GM21390 (cell line): ENCODE measurements around the gene ZNF385C.

ENCODE experiments used
- ATAC-seq: cut with Tn5 transposase; IDR thresholded peaks from one replicate; pipeline ENCODE4 v1.9.1; 2021; ENCODE audit not compliant: unreplicated experiment

ZNF385C gene

DNA sequence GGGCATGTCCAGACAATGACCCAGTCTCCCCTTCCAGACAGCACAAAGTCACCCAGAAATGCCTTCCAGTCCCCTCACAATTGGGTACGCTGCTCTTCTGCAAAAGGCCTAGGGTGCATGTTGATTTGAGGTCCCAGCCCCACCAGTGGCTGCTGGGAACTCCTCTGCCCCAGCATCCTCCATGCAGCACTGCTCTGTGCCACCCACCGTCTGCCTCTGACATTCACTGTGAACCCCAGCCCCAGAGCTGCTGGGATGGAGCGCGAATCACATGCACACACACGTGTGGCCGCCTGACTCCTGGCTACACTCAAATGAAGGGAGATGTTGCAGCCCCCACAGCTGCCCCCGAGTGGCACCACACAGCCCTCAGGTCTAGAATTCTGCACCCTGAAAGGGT is 46.6 kb downstream of the ZNF385C start:
- no peak for ATAC-seq

DNA sequence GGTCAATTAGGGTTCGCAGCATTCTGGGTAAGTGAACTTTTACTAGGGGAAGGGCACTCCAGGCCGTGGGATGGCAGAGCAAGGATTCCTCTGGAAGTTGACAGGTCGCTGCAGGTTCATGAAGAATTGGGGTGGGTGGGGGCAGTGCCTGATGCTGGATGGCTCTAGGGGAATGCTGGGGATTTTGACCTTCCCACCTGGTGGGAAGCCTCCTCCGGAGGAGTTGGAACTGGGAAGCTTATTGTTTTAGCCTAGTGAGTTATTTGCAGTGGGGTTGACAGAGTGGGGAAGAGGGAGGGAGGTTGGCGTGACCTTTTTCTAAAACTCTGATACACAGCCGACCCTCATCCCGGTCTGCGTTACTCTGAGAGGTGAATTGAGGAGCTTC is 47.3 kb downstream of the ZNF385C start:
- no peak for ATAC-seq

DNA sequence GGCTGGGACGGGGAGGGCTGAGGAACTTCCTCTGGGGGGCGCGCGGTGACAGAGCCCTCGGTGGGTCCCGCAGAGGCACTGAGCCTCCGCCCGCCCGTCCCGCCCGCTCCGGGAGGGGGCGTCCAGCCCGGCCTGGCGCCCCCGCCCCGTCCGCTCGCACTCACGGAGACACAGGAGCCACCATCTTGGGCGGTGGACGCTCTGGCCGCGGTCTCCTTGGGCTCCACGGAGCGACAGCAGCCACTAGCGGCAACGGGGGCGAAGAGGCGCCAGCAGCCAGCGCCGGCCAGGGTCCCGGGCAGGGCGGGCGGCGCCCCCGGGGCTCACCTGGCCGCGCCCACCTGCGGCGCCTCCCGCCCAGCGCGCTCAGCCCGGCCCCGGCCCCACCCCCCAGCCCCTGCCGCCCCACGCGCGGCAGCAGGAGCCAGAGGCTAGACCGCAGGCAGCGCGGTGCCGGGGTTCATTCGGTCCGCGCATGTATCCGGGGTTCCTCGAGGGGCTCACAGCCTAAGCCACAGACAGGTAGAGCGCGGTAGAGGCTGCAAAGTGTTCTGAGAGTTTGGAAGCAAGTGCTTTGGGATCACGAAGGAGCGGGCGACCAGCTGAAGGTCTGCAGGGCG is 47.8 kb downstream of the ZNF385C start, which contains the start of gene C17orf113:
C17orf113 (minus strand) TSS at position 209 of the 620 bp plus-strand sequence. CDS start 7,225 bp downstream, outside the sequence.
- ATAC-seq, result peak; percentile 46

DNA sequence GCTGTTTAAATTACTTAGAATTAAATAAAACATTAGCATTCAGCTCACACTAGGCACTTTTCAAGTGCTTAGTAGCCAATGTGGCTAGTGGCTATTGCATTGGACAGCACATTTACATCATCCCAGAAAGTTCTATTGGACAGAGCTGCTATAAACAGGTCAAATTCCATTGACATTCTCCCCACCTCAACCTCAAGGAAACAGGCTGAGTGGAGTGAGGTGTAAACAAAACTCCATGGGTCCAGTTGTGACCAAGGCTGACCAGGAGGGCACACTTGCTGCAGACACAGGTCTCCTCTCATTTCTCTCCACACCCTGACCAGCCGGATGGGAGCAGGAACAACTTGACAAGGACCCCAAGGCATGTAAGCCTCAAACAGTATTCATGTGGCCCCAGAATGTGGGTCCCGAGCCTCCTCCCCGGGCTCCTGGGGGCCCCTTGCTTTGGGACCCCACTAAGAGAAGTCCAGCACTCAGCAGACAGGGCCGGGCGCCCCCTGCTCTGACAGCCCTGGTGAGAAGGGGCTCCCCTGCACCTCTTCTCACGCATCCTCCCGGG is 48.4 kb downstream of the ZNF385C start:
- ATAC-seq, result no peak

GRCh38 chr17:42047343-42047742 is 50.9 kb downstream of the ZNF385C start:
- ATAC-seq, result no peak

- no peak for ATAC-seq
Observed at GRCh38 chr17:42045719-42046118, 52.6 kb downstream of the ZNF385C start.

- ATAC-seq, result no peak
Observed at GRCh38 chr17:42042598-42043319, 55.5 kb downstream of the ZNF385C start.

DNA sequence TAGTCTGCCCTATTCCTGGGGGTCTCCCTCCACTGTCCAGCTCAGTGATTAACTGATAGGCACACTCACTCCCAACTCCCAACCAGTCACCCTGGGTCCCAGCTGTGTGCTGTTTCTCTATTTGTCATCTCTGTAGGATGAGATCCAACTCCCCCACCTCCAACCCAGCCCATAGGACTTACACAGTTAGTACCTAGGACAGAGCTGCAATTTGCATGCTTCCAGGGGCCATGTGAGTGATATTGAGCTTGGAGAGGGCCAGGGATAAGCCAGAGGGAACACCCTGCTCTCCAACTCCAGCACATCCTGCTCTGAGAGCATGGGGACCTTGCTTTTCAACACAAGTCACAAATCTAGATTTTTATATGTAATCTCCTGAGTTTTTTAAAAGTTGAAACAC is 56.7 kb downstream of the ZNF385C start:
- ATAC-seq, result no peak

DNA sequence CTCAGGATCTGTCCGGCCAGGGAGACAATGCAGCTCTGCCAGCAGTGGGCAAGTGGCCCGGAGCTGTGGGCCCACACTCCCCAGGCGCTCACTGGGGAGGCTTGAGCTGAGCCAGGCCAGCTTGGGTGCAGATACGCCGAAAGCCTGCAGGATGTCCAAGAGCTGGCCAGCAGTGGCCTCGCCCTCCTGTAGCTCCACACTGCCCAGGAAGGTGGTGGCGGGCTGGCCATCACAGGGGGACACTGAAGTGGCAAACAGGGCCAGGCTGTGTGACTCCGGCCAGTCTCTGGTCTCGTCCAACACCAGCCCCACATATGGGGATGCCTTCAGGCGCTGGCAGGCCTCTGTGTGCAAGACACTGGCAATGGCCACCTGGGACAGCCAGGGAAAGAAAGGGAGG is 57.5 kb downstream of the ZNF385C start:
- ATAC-seq, result no peak

DNA sequence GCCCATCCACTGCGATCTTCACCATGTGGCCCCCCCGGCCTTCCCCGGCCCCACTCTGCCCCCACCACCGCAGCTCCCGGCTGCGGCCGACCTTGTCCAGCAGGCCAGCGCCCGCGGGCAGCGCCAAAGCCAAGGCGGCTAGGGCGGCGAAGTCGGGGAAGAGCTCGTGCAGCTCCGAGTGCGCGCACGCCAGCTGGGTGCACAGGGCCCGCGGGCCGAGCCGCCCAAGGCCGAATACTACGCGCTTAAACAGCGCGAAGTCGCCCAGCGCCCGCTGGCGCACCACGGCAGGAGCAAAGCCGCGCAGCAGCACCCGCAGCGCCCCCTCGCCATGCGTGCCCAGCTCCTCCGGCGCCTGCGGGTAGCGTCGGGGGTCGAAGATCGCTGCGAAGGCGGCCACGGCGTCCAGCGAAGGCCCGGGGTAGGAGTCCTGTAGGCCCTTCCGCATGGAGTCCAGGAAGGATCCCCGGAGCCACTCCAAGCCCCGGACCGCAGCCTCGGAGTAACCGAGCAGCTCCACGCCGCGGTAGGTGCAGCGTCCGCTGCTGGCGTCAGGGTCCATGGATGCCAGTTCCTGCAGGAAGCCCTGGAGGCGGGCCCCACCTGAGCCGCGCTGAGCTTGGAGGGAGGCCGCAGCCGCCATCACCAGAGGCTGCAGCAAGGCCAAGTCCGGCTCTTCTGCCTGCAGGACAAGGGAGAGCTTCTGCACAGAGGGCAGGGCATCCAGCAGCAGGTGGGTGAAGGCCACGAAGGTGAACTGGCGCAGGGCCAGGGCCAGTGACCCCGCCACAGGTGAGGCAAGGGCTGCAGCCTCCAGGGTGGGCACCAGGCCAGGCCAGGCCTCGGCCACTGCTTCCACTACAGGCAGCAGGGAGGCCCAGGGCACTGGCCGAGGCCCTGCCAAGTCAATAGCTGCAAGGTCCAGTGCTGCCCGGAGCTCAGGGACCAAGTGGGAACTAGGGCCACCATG is 58.2 kb downstream of the ZNF385C start:
- no peak for ATAC-seq

DNA sequence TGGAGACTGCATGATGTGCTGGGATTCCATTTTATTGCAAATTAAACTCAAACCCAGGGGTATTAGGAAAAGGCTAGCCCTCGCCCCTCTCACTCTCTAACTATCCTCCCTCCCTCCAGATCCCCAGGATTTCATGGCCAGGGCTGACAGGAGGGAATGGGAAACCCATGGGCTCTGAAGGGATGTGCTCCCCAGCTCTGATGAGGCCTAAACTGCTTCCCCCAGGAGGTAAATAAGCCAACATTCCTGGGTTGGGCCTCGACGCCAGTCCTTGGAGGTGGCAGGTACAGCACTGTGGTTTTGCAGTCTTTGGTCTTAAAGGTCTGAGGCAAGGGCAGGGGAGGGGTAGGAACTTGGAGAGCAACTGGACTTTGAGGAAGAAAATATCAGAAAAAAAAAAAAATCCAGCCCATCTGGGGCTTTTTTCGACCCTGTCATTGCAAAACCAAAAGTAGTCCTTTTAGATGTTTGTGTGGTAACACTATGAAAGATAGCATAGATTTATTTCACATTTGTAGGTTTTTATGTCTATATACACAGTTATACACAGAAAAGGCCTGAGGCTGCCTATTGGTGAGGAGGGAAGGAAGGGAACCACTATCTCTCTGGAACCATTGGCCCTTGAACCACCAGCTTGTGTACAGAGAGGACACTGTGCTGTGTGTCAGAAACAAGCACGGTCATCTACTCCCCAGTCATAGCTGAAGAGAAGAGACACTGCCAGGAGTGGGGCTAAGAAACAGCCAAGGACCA is 59.9 kb downstream of the ZNF385C start:
- no peak for ATAC-seq

DNA sequence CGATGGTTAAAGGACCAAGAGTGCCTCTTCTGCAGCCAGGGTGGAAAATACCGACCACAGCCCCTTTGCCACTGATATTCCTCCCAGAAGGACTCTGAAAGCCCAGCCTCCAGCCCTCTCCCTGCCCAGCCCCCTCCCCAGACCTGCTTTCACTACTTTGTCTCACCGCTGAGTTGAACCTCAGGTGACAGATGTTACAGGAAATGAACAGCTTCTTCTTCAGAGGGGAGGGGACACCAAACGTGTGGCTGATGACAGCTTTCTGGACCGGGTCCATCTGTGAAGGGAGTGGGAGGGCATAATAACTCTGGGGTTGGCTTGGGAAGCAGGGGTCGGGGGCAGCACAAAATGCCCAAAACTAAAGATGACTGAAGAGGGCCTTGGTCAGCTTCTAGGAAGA is 64.2 kb downstream of the ZNF385C start:
- no peak for ATAC-seq

- ATAC-seq, result no peak
Observed at GRCh38 chr17:42031584-42031983, 66.7 kb downstream of the ZNF385C start.

DNA sequence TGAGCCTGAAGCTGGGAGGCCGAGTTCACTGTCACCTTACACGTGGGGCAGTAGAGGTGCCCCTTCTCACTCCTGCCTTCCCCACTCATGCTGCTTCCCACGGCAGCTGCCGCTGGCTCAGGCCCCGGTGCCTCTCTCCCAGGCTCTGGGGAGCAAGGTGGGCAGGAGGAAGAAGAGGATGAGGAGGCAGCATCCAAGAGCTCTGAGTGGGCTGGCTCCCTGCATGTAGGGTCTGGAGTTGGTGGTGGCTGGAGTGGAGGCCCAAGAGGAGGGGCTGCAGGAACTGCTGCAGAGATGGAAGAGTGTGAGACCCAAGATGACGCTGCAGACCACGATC is 69.5 kb downstream of the ZNF385C start:
- ATAC-seq, result no peak

GRCh38 chr17:42027961-42028790 is 70.1 kb downstream of the ZNF385C start:
- no peak for ATAC-seq

GRCh38 chr17:42027590-42027889 is 70.7 kb downstream of the ZNF385C start:
- ATAC-seq, result no peak

DNA sequence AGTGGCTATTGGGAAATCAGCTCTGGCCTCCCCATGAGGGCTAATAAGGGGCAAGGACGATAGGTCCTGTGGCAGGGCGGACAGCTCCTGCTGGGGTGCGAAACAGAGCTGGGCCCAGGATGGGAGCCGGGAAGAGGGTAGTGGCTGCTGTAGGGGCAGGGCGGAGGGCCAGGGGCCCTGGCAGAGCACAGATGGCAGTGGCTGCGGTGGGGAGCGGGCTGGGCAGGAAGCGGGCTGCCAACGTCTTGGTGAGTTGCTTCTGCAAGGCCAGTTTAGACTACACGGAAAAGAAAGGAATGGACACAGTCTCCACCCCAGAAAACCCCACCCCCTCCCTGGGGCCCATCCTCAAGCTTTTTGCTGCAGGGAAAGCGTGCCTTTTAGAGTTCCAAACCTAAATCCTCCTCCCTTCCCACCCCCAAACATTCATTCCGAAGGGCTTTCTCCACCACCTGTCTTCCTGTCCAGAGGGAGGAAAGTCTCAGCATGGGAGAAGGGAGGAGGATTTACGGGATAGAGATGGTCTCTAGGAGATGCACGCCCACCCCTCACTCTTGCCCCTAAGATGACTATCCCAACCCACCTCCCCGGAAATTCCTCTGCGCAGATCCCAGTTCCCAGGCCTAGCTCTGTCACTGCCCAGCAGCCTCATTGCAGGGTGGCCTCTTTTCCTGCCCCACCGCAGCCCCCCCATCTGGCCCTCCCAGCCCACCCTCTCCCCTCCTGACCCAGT is 71.2 kb downstream of the ZNF385C start:
- no peak for ATAC-seq

DNA sequence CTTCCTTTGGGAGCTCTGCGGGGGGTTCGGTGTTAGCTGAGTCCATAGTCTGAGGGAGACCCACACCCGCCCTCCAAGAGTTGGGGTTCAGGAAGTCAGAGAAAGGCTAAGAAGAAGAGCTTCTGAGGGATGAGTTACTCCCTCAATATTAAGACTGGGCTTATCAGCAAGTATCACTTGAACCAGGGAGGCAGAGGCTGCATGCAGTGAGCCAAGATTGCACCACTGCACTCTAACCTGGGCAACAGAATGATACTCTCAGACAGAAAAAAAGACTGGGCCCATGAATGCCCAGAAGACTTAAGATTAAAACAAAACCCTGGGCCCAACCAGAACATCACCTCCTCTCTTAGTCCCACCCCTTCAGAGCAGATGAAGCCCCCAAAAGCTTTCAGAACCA is 72.3 kb downstream of the ZNF385C start:
- no peak for ATAC-seq

DNA sequence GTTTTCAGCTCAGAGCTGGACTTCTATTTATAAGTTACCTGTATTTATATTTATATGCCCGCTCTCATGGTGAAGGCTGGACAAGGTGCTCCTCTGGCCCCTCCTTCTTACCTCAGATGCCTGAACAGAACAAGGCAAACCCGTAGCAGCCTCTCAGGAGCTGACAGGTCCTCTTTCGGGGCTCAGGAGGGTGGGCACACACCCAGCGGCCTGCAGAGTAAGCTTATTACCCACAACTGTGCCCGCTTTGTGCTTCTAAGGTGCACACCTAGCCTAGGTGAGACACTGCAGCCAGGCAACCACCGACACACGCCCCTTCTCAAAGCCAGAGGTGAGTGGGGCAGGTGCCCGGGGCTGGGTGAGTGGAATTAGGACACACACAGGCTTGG is 73.1 kb downstream of the ZNF385C start:
- no peak for ATAC-seq
